HG03520 (cell line): ENCODE results near the gene HUS1.
"Not testable (repeated sequence)": the region's sequence is repeated elsewhere in the genome, so short reads cannot be mapped to it uniquely, and the experiment has no call there.

ENCODE experiments used
- ATAC-seq: cut with Tn5 transposase; IDR thresholded peaks from one replicate; pipeline ENCODE4 v1.9.1; 2021; ENCODE audit warnings: mild to moderate bottlenecking, moderate library complexity; ENCODE audit not compliant: unreplicated experiment

Gene HUS1

DNA sequence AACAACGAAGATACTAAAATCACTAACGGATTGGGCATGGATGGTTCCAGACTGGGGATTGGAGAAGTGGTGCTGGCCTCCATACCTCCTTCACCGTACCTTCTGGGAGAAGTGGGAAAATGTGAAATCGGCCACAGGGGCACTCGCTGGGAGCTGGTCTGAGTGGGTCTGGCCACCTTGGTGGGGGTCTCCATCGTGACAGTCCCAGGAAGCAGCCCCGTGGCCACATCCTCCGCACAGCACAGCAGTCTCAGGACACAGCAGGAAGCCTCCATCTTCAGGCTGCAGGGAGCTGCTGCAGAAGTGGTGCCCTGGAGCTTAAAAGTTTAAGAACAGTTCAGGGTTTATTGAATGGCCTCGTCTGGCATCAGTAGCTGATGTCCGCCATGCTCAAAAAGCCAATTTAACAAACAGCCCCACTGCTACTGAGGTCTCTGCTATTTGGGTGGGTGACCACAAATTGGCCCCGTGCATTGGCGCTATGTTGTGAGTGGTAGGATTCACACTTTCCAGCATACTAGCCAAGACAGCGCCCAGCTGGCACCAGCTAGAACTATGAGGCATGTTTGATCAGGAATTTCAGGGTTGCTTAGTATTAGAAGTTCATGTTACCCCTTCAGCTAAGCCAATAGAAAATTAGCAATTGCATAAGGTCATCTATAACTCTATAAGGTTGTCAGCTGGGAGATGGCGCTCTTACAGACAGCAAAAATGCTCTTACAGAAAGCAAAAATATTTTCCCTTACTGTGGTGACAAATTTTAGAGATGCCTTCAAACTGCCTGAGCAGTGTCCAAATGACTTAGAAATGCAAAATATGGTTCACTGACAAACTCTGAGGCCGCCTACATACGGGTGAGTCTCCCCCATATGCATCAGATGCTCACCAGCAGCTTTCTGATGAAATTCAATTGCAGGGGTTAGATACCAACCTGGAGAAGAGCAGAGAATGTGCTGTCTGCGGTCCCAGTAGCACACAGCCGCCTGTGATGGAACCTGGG, 48.1 kb downstream of the HUS1 start:
- ATAC-seq: no peak

DNA sequence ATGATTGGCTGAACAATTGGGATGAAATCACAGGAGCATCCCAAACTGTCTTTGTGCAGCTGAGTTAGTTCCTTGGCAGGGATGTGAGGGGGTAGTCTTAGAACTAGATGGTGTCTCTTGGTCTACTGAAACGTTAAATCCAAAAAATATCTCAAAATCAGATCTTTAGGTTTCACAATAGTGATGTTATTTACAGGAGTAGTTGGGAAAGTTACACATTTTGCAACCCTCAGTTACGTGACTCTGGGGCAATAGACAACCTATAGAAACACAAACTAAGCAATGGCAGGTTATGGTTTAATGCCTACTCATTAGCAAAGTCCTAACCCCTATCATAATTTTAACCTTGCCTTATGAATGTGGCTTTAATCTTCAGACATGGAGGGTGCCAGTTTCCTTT, 55.1 kb downstream of the HUS1 start:
- no peak for ATAC-seq

DNA sequence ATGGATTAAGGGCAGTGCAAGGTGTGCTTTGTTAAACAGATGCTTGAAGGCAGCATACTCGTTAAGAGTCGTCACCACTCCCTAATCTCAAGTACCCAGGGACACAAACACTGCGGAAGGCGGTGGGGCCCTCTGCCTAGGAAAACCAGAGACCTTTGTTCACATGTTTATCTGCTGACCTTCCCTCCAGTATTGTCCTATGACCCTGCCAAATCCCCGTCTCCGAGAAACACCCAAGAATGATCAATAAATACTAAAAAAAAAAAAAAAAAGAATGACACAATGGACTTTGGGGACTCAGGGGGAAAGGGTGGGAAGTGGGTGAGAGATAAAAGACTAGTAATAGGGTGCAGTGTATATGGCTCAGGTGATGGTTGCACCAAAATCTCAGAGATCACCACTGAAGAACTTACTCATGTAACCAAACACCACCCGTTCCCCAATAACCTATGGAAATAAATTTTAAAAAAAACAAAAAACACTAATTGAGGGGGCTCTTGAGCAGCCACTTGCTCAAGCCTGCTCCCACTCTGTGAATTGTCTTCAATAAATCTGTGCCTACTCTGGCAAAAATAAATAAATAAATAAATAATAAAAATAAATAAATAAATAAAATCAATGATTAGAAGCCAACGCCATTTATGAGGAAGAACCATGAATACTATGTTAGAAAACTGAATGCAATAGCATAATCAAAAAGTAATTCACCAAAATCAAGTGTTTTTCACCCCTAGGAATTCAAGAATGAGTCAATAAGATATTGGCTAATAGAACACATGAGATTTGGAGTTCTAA, 56.1 kb downstream of the HUS1 start:
- ATAC-seq: not testable (repeated sequence)

DNA sequence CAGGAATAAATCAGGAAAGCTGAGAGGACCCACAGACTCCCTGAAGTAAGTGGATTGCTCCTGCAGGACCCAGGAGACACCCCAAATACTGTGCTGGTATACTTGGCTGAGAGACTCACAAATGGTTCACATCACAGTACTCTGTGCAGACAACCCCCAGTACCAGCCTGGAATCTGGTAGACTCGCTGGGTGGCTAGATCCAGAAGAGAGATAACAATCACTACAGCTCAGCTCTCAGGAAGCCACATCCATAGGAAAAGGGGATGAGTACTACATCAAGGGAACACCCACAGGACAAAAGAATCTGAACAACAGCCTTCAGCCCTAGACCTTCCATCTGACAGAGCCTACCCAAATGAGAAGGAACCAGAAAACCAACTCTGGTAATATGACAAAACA, 62.9 kb downstream of the HUS1 start:
- not testable (repeated sequence) for ATAC-seq

DNA sequence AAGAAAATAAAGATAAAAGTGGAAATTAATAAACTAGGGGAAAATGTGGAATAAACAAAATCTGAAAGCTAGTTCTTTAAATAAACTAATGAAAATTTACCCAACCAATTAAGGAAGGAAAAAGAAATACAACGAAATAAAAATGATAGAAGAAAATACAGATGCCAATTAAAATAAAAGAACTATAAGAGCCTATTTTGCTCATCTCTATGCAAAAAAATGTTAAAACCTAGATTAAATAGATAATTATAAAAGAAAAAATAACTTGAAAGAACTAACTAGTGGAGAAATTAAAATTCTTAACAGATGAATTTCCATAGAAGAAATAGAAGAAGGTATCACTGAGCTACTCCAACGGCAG, 63.8 kb downstream of the HUS1 start:
- no peak for ATAC-seq

DNA sequence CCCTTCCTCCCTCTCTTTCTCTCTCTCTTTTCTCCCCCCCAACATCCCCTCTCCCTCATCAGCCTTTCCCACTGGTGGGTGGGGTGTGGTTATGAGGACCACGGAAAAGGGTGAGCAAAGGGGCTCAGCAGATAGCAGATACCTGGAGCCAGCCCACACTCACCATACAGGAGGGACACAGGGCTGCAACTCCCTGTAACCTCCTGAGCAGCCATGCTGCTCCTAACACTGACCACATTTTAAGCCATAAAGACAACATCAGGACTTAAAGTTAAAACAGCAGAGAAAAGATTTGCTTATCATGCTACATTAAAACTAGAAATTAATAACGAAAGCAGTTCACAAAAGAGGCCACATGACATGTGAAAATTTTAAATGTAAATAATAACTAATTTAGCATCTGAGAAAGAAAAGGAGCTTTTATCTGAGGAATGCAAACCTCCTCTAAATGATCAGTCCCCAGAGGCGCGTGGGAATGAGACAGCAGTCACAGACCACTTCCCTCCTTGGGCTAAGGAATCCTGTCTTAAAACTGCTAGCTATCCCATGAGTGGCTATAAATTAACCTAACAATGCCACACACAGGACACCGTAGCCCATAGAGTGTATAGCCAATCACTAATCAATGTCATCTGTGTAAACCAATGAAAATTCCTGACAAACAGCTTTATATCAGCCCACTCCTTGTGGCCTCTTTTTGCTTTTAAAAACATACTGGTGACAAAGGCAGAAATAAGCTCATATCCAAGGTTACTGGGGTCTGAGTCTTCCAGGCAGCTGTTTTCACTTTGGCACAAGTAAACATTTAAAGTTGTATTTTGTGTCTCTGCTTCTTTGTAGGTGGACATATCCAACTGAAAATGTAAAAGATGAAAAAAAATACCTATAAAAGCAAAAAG, 64.4 kb downstream of the HUS1 start:
- no peak for ATAC-seq
